HG03378 (cell line): Measurements from ENCODE around the gene SPATS2L.
A peak's percentile ranks its signal among the peaks of the same experiment; 100 is the strongest.

Source experiments
- ATAC-seq: cut with Tn5 transposase; IDR thresholded peaks from one replicate; pipeline ENCODE4 v1.9.1; 2021; ENCODE audit warnings: mild to moderate bottlenecking, moderate library complexity; ENCODE audit not compliant: unreplicated experiment

Gene SPATS2L

GRCh38 chr2:200438251-200438650 is 131.8 kb downstream of the SPATS2L start:
- no peak for ATAC-seq

GRCh38 chr2:200438846-200439245 is 132.4 kb downstream of the SPATS2L start:
- no peak for ATAC-seq

GRCh38 chr2:200439981-200440380 is 133.5 kb downstream of the SPATS2L start:
- ATAC-seq, result no peak

GRCh38 chr2:200442471-200442870 is 136.0 kb downstream of the SPATS2L start:
- no peak for ATAC-seq

GRCh38 chr2:200443376-200443775 is 136.9 kb downstream of the SPATS2L start:
- ATAC-seq, result no peak

GRCh38 chr2:200443916-200444315 is 137.4 kb downstream of the SPATS2L start:
- ATAC-seq, result no peak

- no peak for ATAC-seq
Observed at GRCh38 chr2:200444530-200444929, 138.0 kb downstream of the SPATS2L start.

GRCh38 chr2:200445284-200445683 is 138.8 kb downstream of the SPATS2L start:
- ATAC-seq, result no peak

GRCh38 chr2:200446612-200447011 is 140.1 kb downstream of the SPATS2L start:
- no peak for ATAC-seq

- ATAC-seq, result no peak
Observed at GRCh38 chr2:200447139-200447855, 140.8 kb downstream of the SPATS2L start.

GRCh38 chr2:200448455-200448854 is 142.0 kb downstream of the SPATS2L start:
- ATAC-seq, result no peak

GRCh38 chr2:200449149-200449548 is 142.7 kb downstream of the SPATS2L start:
- ATAC-seq, result no peak

- ATAC-seq, result no peak
Observed at GRCh38 chr2:200450288-200450687, 143.8 kb downstream of the SPATS2L start.

GRCh38 chr2:200451511-200451910 is 145.0 kb downstream of the SPATS2L start:
- ATAC-seq, result peak; percentile 26

GRCh38 chr2:200452377-200452776 is 145.9 kb downstream of the SPATS2L start:
- ATAC-seq, result no peak

GRCh38 chr2:200453142-200453852 is 146.8 kb downstream of the SPATS2L start:
- ATAC-seq, result no peak

GRCh38 chr2:200453853-200454534 is 147.5 kb downstream of the SPATS2L start:
- ATAC-seq, result no peak

GRCh38 chr2:200454927-200455801 is 148.7 kb downstream of the SPATS2L start:
- ATAC-seq, result peak; percentile 93

GRCh38 chr2:200455958-200456421 is 149.5 kb downstream of the SPATS2L start:
- peak; percentile 53 for ATAC-seq

- ATAC-seq, result no peak
Observed at GRCh38 chr2:200456567-200456966, 150.1 kb downstream of the SPATS2L start.

GRCh38 chr2:200459101-200459500 is 152.6 kb downstream of the SPATS2L start:
- ATAC-seq, result no peak
